Left kidney (tissue), 2 donors: ENCODE results near the gene SYT8. TPM values are rescaled to one million over a fixed set of nuclear protein-coding genes. Genes with fewer than 3 reads are reported as not detected.

Source experiments
- DNase-seq: peaks from one replicate; pipeline ENCODE4 v3.0.0-alpha.2; 2013
- polyA plus RNA-seq: library from polyadenylated mRNA; unstranded; fragments of 120-200 nt; gene quantifications from one replicate; pipeline ENCODE4 v1.2.1, GENCODE V29; 2013; ENCODE audit not compliant: insufficient read length

SYT8 gene
- polyA plus RNA-seq, 1 donor: 0.18 TPM

GRCh38 chr11:1845095-1845429, 10.3 kb downstream of the SYT8 start:
- no peak for DNase-seq

- DNase-seq: no peak
Measured at GRCh38 chr11:1845561-1846452, 11.0 kb downstream of the SYT8 start.

- DNase-seq: no peak
Measured at GRCh38 chr11:1846453-1846932, 11.7 kb downstream of the SYT8 start.

GRCh38 chr11:1847006-1847735, 12.4 kb downstream of the SYT8 start:
- DNase-seq: no peak

GRCh38 chr11:1847926-1848639, 13.3 kb downstream of the SYT8 start:
- no peak for DNase-seq

GRCh38 chr11:1848640-1849430, 14.0 kb downstream of the SYT8 start:
- DNase-seq: no peak

- DNase-seq: no peak
Measured at GRCh38 chr11:1851468-1852180, 16.8 kb downstream of the SYT8 start.

GRCh38 chr11:1852271-1852876, 17.6 kb downstream of the SYT8 start:
- no peak for DNase-seq

- no peak for DNase-seq
Measured at GRCh38 chr11:1852877-1853276, 18.1 kb downstream of the SYT8 start, which contains the start of gene LSP1. TSS of gene LSP1 (plus strand) at chr11:1853084. CDS start at chr11:1853145, 61 bp downstream.

GRCh38 chr11:1853376-1854131, 18.8 kb downstream of the SYT8 start:
- DNase-seq: no peak

GRCh38 chr11:1854132-1854948, 19.6 kb downstream of the SYT8 start:
- DNase-seq: no peak

GRCh38 chr11:1854949-1855885, 20.4 kb downstream of the SYT8 start:
- no peak for DNase-seq

GRCh38 chr11:1855886-1856265, 21.1 kb downstream of the SYT8 start:
- no peak for DNase-seq

- no peak for DNase-seq
Measured at GRCh38 chr11:1856306-1857005, 21.7 kb downstream of the SYT8 start.

GRCh38 chr11:1857064-1857463, 22.3 kb downstream of the SYT8 start:
- DNase-seq: no peak

GRCh38 chr11:1858154-1858553, 23.4 kb downstream of the SYT8 start:
- no peak for DNase-seq

- no peak for DNase-seq
Measured at GRCh38 chr11:1858576-1858975, 23.8 kb downstream of the SYT8 start.
